ENCODE measurements around the gene ABHD1.

- TF ChIP-seq POLR2A (IDR thresholded peaks at IDR 0.05; ENCODE audit: low read depth, low read length) (no peak), POLR2AphosphoS5 (IDR thresholded peaks at IDR 0.05; ENCODE audit: low read depth, low read length) (no peak)
Measured at GRCh38 chr2:27175330-27175729, 51.7 kb downstream of the ABHD1 start.

Data from GM12892 (cell line).